GF-D8 (cell line): ENCODE measurements around the gene EGFR.

Experiments used
- DNase-seq: peaks from one replicate; lab custom pipeline; 2025; lab: John Stamatoyannopoulos, UW

The EGFR gene

GRCh38 chr7:55249332-55249731 lies 230.5 kb downstream of the EGFR start:
- no peak for DNase-seq

GRCh38 chr7:55250313-55250712 lies 231.5 kb downstream of the EGFR start:
- DNase-seq: no peak

- no peak for DNase-seq
Measured at GRCh38 chr7:55251313-55251712, 232.5 kb downstream of the EGFR start.

- no peak for DNase-seq
Measured at GRCh38 chr7:55251911-55252310, 233.1 kb downstream of the EGFR start.

- DNase-seq: no peak
Measured at GRCh38 chr7:55252386-55252785, 233.6 kb downstream of the EGFR start.

GRCh38 chr7:55253188-55253587 lies 234.4 kb downstream of the EGFR start:
- no peak for DNase-seq

- DNase-seq: no peak
Measured at GRCh38 chr7:55254242-55254595, 235.4 kb downstream of the EGFR start.

GRCh38 chr7:55254596-55255495 lies 236.0 kb downstream of the EGFR start:
- DNase-seq: no peak

GRCh38 chr7:55255496-55256445 lies 237.0 kb downstream of the EGFR start:
- no peak for DNase-seq

- no peak for DNase-seq
Measured at GRCh38 chr7:55258631-55259030, 239.8 kb downstream of the EGFR start.

- DNase-seq: no peak
Measured at GRCh38 chr7:55260171-55260570, 241.4 kb downstream of the EGFR start.

- DNase-seq: no peak
Measured at GRCh38 chr7:55260676-55261385, 242.0 kb downstream of the EGFR start.
